ENCODE measurements around the gene CALD1. TPM values are rescaled to one million over a fixed set of nuclear protein-coding genes. Genes with fewer than 3 reads are reported as not detected.

The CALD1 gene
- total RNA-seq, 2 donors from 2014 or later: 307 to 314 TPM

DNA sequence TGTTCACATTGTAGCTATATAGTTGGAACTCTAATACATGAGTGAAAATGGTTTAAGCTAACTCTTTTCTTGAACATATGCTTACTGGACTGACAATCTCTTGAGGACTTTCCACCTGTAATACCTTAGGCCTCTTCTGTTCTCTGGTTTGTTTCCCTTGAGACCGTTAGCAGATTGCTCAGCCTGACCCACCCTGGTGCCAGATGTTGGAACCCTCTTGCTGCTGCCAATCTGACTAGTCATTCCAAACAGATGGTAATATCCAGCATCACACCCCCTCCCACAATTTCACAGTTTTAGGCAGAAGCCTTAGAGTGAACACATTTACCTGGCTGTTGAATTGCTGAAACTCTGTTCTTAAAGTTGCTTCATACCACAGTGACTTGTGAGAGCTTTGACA lies 18.7 kb downstream of the CALD1 start:
- intact Hi-C loops (cut with DNase I): no loop called here
- H3K4me3 ChIP-seq: no peak overlapping the region
- H3K9me3 ChIP-seq: no peaks in the 10 kb centered on the region
- H3K36me3 ChIP-seq: no peaks in the 10 kb centered on the region
- no peaks in the 10 kb centered on the region for H3K4me1 ChIP-seq (replicated peaks)
- WGBS: 84% methylated on average over 1 of the region's 1 CpG
- H3K27me3 ChIP-seq (replicated peaks; ENCODE audit: insufficient read depth): no peaks in the 10 kb centered on the region
- H3K27ac ChIP-seq: no peak overlapping the region
- no peak for DNase-seq (ENCODE audit: low spot score)
- no peak for TF ChIP-seq POLR2A (IDR thresholded peaks at IDR 0.05)
- no peak for TF ChIP-seq POLR2AphosphoS5 (IDR thresholded peaks at IDR 0.05)
- TF ChIP-seq CTCF (IDR thresholded peaks at IDR 0.05): no peak

DNA sequence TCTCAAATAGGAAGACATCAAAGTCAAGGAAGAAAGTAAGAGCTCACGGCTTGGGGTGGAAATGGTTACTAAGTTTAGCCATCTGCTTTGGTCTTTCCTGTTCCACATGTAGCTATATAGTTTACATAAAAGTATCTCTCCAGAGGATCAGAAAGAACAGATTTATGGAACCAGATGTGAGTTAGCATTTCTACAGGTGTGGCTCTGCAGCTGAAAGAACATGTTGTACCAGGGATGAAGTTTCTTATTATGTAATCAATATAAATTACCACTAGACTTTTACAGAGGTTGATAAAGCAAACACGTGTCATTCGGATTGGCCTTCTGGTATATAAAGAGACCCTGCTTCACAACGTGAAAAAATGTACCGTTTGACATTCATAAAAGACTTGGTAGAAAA lies 19.9 kb downstream of the CALD1 start:
- DNase-seq (ENCODE audit: low spot score): no peak
- intact Hi-C loops (cut with DNase I): no loop called here
- H3K27ac ChIP-seq: peak overlapping the region in 1 of 2 donors; percentile 25
- H3K4me3 ChIP-seq: no peak overlapping the region
- no peaks in the 10 kb centered on the region for H3K27me3 ChIP-seq (replicated peaks; ENCODE audit: insufficient read depth)
- H3K4me1 ChIP-seq (replicated peaks): no peaks in the 10 kb centered on the region
- peak; percentile 72 for TF ChIP-seq POLR2AphosphoS5 (IDR thresholded peaks at IDR 0.05)
- TF ChIP-seq POLR2A (IDR thresholded peaks at IDR 0.05): no peak
- TF ChIP-seq CTCF (IDR thresholded peaks at IDR 0.05): no peak
- H3K36me3 ChIP-seq: no peaks in the 10 kb centered on the region
- no peaks in the 10 kb centered on the region for H3K9me3 ChIP-seq
- WGBS: 8% methylated on average over 5 of the region's 5 CpGs

DNA sequence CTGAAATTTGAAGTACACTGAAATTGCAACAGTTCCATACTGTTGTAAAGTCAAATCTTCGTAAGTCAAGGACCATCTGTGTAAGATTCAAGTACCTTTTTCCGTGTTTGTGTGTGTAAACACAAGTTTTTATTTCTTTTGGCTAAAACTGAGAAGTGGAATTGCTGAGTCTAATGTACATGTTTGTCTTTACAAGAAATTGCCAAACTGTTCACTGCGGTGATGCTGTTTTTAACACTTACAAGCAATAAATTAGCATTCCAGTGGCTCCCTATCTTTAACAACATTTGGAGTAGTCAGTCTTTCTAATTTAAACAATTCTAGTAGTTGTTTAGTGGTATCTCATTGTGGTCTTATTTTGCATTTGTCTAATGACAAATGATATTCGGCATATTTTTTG lies 23.3 kb downstream of the CALD1 start:
- Histone ChIP-seq H3K27me3 (replicated peaks; ENCODE audit: insufficient read depth) (no peaks in the 10 kb centered on the region), H3K4me1 (replicated peaks) (no peaks in the 10 kb centered on the region), H3K9me3 (no peaks in the 10 kb centered on the region), H3K27ac (no peak overlapping the region), H3K36me3 (no peaks in the 10 kb centered on the region), H3K4me3 (no peak overlapping the region)
- TF ChIP-seq POLR2A (IDR thresholded peaks at IDR 0.05) (no peak), POLR2AphosphoS5 (IDR thresholded peaks at IDR 0.05) (no peak), CTCF (IDR thresholded peaks at IDR 0.05) (no peak)
- DNase-seq (ENCODE audit: low spot score): no peak
- 87% methylated on average over 4 of the region's 4 CpGs for WGBS
- intact Hi-C loops (cut with DNase I): no loop called here

GRCh38 chr7:134804351-134804750 lies 24.9 kb downstream of the CALD1 start:
- Histone ChIP-seq H3K4me1 (replicated peaks) (no peaks in the 10 kb centered on the region), H3K36me3 (no peaks in the 10 kb centered on the region), H3K27me3 (replicated peaks; ENCODE audit: insufficient read depth) (no peaks in the 10 kb centered on the region), H3K4me3 (no peak overlapping the region), H3K9me3 (no peaks in the 10 kb centered on the region), H3K27ac (no peak overlapping the region)
- WGBS: 28% methylated on average over 2 of the region's 2 CpGs
- intact Hi-C loops (cut with DNase I): no loop called here
- no peak for DNase-seq (ENCODE audit: low spot score)
- TF ChIP-seq POLR2A (IDR thresholded peaks at IDR 0.05) (no peak), CTCF (IDR thresholded peaks at IDR 0.05) (no peak), POLR2AphosphoS5 (IDR thresholded peaks at IDR 0.05) (no peak)

DNA sequence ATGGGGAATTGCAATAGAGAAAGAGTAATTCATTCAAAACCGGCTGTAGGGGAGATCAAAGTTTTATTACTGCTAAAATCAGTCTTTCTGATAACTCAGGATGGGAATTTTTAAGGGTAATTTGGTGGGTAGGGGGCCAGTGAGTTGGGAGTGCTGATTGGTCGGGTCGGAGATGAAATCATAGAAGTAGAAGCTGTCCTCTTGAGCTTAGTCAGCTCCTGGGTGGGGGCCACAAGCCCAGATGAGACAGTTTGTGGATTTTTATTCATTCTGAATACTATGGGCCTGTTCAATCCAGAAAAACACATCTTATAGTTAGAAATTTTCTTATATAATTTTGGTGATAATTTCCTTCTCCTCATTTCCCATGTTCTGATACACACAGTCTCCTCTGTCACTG lies 25.4 kb downstream of the CALD1 start:
- no peak for DNase-seq (ENCODE audit: low spot score)
- Histone ChIP-seq H3K9me3 (no peaks in the 10 kb centered on the region), H3K27ac (no peak overlapping the region), H3K27me3 (replicated peaks; ENCODE audit: insufficient read depth) (no peaks in the 10 kb centered on the region), H3K36me3 (no peaks in the 10 kb centered on the region), H3K4me1 (replicated peaks) (no peaks in the 10 kb centered on the region), H3K4me3 (no peak overlapping the region)
- TF ChIP-seq CTCF (IDR thresholded peaks at IDR 0.05) (no peak), POLR2A (IDR thresholded peaks at IDR 0.05) (no peak), POLR2AphosphoS5 (IDR thresholded peaks at IDR 0.05) (no peak)
- 88% methylated on average over 3 of the region's 3 CpGs for WGBS
- intact Hi-C loops (cut with DNase I): no loop called here

Data from prostate gland (tissue), 2 donors.